Activated naive CD8-positive, alpha-beta T cell treated with anti-CD3 and anti-CD28 coated beads for 36 hours (primary cell): Measurements from ENCODE around the gene HYPK. TPM values are rescaled to one million over a fixed set of nuclear protein-coding genes. Genes with fewer than 3 reads are reported as not detected.
A peak's percentile ranks its signal among the peaks of the same experiment; 100 is the strongest.
"Not testable (repeated sequence)": the region's sequence is repeated elsewhere in the genome, so short reads cannot be mapped to it uniquely, and the experiment has no call there.

Experiments
- DNase-seq: peaks from one replicate; pipeline ENCODE4 v3.0.0; 2021
- H3K27ac Mint-ChIP-seq: one replicate; pipeline ENCODE4 v1.8.0; 2022; ENCODE audit warnings: mild to moderate bottlenecking, moderate library complexity, mixed read lengths
- H3K27me3 Mint-ChIP-seq: one replicate; pipeline ENCODE4 v1.8.0; 2022; ENCODE audit warnings: mild to moderate bottlenecking, mixed read lengths
- H3K36me3 Mint-ChIP-seq: one replicate; pipeline ENCODE4 v1.8.0; 2021; ENCODE audit warnings: mild to moderate bottlenecking, mixed read lengths
- H3K4me1 Mint-ChIP-seq: one replicate; pipeline ENCODE4 v1.8.0; 2021; ENCODE audit warnings: mixed read lengths
- H3K4me3 Mint-ChIP-seq: one replicate; pipeline ENCODE4 v1.8.0; 2022; ENCODE audit warnings: mild to moderate bottlenecking, moderate library complexity, mixed read lengths
- H3K9me3 Mint-ChIP-seq: one replicate; pipeline ENCODE4 v1.8.0; 2022; ENCODE audit warnings: mixed read lengths
- total RNA-seq, 2 experiments: library from RNA; stranded (reverse); gene quantifications; one replicate each; pipeline ENCODE4 v1.2.3, GENCODE V29; 2021

The HYPK gene
- total RNA-seq, 2 experiments from 2014 or later: 20.9 to 24.0 TPM

DNA sequence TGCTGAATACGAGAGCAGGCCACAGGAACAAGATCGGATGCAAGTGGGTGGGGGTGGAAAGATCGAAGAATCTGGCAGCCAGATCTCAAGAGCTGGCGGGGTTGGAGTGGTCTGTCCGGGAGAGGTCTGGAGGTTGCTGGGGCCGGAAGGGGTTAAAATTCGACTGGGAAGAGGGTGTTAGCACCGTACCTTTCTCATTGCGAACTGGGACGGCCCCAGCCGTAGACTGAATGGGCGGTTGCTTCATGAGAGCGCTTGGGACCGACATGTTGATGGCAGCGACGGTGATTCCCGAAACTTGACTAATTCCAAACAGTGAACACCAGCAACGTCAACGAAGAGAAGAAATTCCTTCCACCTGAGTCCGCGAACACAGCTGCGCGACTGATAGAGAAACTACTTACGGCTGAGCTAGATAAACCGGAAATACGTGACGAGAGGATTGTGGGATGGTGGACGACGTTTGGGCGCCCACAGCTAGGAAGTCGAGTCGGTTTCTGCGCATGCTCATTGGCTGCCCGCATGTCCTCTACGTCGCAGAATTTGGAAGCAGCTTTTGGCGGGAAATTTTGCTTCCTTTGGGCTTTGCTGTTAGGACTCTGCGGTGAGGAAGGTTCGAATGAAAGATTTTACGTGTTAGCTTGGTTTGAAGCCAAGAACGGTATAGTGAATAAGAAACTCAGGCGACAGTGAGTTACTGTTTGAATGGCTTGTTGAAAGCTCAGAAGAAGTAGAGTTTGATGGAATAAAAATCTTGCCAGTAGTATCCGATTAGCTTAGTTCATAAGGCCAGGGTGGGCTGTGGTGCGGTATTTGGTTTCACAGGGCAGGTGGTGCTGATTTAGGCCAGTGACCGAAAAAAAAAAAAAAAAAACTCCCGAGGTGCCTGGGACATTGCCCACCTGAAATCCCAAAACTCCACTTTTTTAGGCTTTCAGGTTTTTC is 24.2 kb downstream of the HYPK start, which contains the start of gene MFAP1:
Gene MFAP1 (minus strand): TSS at position 389 of the 945 bp plus-strand sequence. CDS start 121 bp downstream, at position 268.
- H3K9me3 Mint-ChIP-seq: peaks cover 3% of the 10 kb centered on the region
- H3K36me3 Mint-ChIP-seq: peaks cover 48% of the 10 kb centered on the region
- H3K4me1 Mint-ChIP-seq: peaks cover 47% of the 10 kb centered on the region
- peak within 1 kb of the TSS; percentile 98 for H3K27ac Mint-ChIP-seq
- H3K4me3 Mint-ChIP-seq: peak within 1 kb of the TSS; percentile 100
- H3K27me3 Mint-ChIP-seq: no peaks in the 10 kb centered on the region
- DNase-seq: peak; percentile 88

DNA sequence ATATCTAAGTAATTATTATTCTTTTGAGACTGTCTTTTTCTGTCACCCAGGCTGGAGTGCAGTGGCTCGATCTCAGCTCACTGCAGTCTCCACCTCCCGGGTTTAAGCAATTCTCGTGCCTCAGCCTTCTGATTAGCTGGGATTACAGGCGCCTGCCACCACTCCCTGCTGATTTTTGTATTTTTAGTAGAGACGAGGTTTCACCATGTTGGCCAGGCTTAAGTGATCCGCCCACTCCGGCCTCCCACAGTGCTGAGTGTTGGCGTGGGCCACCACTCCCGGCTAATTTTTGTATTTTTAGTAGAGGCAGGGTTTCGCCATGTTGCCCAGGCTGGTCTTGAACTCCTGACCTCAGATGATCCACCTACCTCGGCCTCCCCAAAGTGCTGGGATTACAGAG is 24.9 kb downstream of the HYPK start:
- DNase-seq, H3K9me3 Mint-ChIP-seq, H3K27me3 Mint-ChIP-seq: not testable (repeated sequence)
- Mint-ChIP-seq H3K27ac (peak overlapping the region; percentile 98), H3K36me3 (peaks cover 52% of the 10 kb centered on the region), H3K4me1 (peaks cover 50% of the 10 kb centered on the region), H3K4me3 (peak overlapping the region; percentile 22)

DNA sequence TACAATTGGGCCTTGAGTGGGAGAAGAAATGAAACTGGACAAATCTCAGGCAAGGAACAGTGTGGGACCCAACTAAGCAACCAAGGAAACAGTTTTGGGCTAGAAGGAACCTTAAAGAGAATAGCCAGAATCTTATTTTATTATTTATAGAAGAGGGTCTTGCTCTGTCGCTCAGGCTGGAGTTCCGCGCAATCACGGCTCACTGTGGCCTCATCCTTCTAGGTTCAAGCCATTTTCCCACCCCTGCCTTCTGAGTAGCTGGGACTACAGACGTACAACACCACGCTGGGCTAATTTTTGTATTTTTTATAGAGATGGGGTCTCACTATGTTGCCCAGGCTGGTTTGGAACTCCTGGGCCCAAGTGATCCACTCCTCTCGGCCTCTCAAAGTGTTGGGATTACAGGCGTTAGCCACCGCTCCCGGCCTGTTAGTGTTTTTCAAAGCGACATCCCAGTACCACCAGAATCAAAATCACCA is 25.7 kb downstream of the HYPK start:
- Mint-ChIP-seq H3K4me1 (peaks cover 48% of the 10 kb centered on the region), H3K27me3 (no peaks in the 10 kb centered on the region), H3K27ac (peak overlapping the region; percentile 96), H3K4me3 (peak overlapping the region; percentile 88), H3K36me3 (peaks cover 53% of the 10 kb centered on the region), H3K9me3 (peaks cover 3% of the 10 kb centered on the region)
- DNase-seq: no peak

DNA sequence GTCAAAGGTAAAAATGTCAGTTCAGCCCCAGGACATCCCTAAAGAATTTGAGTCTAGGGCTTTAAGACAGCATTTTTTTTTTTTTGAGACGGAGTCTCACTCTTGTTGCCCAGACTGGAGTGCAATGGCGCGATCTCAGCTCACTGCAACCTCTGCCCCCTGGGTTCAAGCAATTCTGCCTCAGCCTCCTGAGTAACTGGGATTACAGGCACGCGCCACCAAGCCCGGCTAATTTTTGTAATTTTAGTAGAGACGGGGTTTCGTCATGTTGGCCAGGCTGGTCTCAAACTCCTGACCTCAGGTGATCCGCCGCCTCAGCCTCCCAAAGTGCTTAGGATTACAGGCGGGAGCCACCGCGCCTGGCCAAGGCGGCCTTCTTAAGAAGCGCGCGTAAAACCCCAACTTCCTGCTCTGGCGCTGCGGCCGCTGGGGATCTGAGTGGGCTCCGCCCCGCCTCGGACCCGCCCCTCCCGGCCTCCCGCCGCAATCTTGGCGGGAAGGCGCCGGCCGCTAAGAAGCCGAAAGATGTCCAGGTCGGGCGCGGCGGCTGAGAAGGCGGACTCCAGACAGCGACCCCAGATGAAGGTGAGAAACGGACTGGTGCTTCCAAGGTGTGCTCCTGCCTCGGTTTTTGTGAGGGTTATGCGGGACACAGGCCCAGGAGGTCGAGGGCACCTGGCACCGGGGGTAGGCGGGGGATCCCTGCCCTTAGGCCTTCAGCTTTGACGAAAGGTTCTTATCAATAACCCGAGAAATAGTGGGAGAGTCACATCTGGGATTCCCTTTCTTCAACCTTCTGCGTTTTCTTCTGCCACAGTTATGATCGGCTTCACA is 26.3 kb downstream of the HYPK start, which contains the start of gene WDR76:
Gene WDR76 (plus strand): TSS at position 495 of the 834 bp plus-strand sequence. CDS start 31 bp downstream, at position 526.
- H3K9me3 Mint-ChIP-seq: peaks cover 3% of the 10 kb centered on the region
- H3K4me3 Mint-ChIP-seq: peak within 1 kb of the TSS; percentile 88
- no peaks in the 10 kb centered on the region for H3K27me3 Mint-ChIP-seq
- H3K36me3 Mint-ChIP-seq: peaks cover 55% of the 10 kb centered on the region
- H3K27ac Mint-ChIP-seq: peak within 1 kb of the TSS; percentile 96
- H3K4me1 Mint-ChIP-seq: peaks cover 44% of the 10 kb centered on the region
- DNase-seq: peak; percentile 87

- peaks cover 40% of the 10 kb centered on the region for H3K4me1 Mint-ChIP-seq
- no peaks in the 10 kb centered on the region for H3K27me3 Mint-ChIP-seq
- peaks cover 3% of the 10 kb centered on the region for H3K9me3 Mint-ChIP-seq
- DNase-seq: peak; percentile 24
- peak overlapping the region; percentile 88 for H3K4me3 Mint-ChIP-seq
- H3K27ac Mint-ChIP-seq: peak overlapping the region; percentile 96
- H3K36me3 Mint-ChIP-seq: peaks cover 61% of the 10 kb centered on the region
These were observed 27.8 kb downstream of the HYPK start for GRCh38 chr15:43828061-43828657.

DNA sequence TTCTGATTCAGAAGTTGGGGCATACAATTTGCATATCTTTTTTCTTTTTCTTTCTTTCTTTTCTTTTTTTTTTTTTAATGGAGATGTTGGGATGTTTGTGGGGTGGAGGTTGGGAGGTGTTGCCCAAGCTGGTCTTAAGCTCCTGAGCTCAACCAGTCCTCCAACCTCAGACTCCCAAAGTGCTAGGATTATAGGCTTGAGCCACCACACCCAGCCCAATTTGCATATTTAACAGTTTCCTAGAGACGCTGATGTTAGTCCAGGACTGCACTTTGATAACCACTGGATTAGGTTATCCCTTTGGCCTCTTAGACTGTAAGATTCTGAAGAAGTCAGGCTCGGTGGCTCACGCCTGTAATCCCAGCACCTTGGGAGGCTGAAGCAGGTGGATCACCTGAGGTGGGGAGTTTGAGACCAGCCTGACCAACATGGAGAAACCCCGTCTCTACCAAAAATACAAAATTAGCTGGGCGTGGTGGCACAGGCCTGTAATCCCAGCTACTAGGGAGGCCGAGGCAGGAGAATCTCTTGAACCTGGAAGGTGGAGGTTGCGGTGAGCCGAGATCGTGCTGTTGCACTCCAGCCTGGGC is 29.6 kb downstream of the HYPK start:
- not testable (repeated sequence) for H3K9me3 Mint-ChIP-seq, DNase-seq, H3K4me3 Mint-ChIP-seq, H3K27ac Mint-ChIP-seq, H3K27me3 Mint-ChIP-seq
- peaks cover 56% of the 10 kb centered on the region for H3K36me3 Mint-ChIP-seq
- peaks cover 32% of the 10 kb centered on the region for H3K4me1 Mint-ChIP-seq

- not testable (repeated sequence) for H3K27ac Mint-ChIP-seq, DNase-seq, H3K9me3 Mint-ChIP-seq, H3K4me3 Mint-ChIP-seq, H3K27me3 Mint-ChIP-seq
- Mint-ChIP-seq H3K36me3 (peaks cover 59% of the 10 kb centered on the region), H3K4me1 (peaks cover 28% of the 10 kb centered on the region)
These were observed 30.4 kb downstream of the HYPK start for GRCh38 chr15:43830691-43831275.

- DNase-seq, H3K4me3 Mint-ChIP-seq, H3K9me3 Mint-ChIP-seq, H3K27ac Mint-ChIP-seq, H3K27me3 Mint-ChIP-seq: not testable (repeated sequence)
- Mint-ChIP-seq H3K36me3 (peaks cover 55% of the 10 kb centered on the region), H3K4me1 (peaks cover 24% of the 10 kb centered on the region)
These were observed 31.2 kb downstream of the HYPK start for GRCh38 chr15:43831519-43832052.

DNA sequence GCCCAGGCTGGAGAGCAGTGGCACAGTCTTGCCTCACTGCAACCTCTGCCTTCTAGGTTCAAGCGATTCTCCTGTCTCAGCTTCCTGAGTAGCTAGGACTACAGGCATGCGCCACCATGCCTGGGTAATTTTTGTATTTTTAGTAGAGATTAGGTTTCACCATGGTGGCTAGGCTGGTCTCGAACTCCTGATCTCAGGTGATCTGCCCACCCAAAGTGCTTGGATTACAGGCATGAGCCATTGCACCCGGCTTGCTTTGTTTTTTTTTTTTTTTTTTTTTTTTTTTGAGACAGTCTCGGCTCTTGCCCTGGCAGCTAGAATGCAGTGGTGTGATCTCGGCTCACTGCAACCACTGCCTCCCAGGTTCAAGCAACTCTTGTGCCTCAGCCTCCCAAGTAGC is 32.1 kb downstream of the HYPK start:
- H3K27ac Mint-ChIP-seq, H3K9me3 Mint-ChIP-seq, DNase-seq, H3K4me3 Mint-ChIP-seq, H3K27me3 Mint-ChIP-seq: not testable (repeated sequence)
- H3K36me3 Mint-ChIP-seq: peaks cover 51% of the 10 kb centered on the region
- H3K4me1 Mint-ChIP-seq: peaks cover 22% of the 10 kb centered on the region

DNA sequence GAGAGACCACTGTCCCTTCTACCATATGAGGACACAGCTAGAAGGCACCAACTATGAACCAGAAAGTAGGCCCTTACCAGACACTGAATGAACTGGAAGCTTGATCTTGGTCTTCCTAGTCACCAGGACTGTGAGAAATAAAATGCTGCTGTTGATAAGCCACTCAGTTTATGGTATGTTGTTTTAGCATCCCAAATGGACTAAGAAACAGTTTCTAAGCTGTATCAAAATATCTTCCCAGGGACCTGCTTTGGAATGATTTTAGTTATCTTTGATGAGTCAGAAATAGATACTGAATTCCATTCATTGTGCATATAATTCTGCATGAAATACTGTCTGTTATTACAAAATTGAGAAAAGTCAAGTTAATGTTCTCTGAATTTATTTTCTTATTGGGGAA is 45.0 kb downstream of the HYPK start:
- Mint-ChIP-seq H3K27me3 (no peaks in the 10 kb centered on the region), H3K9me3 (no peaks in the 10 kb centered on the region), H3K27ac (no peak overlapping the region), H3K4me1 (no peaks in the 10 kb centered on the region), H3K4me3 (no peak overlapping the region), H3K36me3 (peaks cover 27% of the 10 kb centered on the region)
- no peak for DNase-seq

DNA sequence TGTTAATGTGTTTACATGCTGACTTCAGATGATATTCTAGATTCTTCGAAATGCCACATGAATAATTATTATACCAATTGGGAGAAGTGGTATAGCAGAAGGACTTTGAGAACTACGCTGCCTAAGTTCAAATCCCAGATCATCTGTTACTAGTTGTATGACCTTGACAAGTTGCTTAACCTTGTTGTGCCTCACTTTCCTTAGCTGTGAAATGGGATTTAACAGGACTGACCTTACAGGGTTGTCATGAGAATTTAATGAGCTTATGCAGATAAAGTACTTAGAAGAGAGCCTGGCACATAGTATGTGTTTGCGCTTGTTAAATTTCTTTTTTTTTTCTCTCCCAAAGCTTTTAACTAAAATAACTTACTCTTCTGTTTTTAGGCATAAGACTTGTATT is 50.9 kb downstream of the HYPK start:
- Mint-ChIP-seq H3K4me3 (no peak overlapping the region), H3K36me3 (peaks cover 42% of the 10 kb centered on the region), H3K27me3 (no peaks in the 10 kb centered on the region), H3K4me1 (no peaks in the 10 kb centered on the region), H3K9me3 (no peaks in the 10 kb centered on the region), H3K27ac (no peak overlapping the region)
- DNase-seq: no peak

DNA sequence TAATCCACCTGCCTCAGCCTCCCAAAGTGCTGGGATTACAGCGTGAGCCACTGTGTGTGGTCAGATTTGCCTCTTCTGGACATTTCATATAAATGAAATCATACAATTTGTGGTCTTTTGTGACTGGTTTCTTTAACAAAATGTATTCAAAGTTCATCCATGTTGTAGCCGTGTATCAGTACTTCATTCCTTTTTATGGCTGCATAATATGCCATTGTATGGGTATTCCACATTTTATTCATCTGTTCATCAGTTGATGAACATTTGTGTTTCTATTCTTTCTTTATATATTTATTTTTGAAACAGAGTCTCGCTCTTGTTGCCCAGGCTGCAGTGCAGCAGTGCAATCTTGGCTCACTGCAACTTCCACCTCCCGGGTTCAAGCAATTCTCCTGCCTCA is 52.2 kb downstream of the HYPK start:
- H3K4me3 Mint-ChIP-seq: no peak overlapping the region
- no peak overlapping the region for H3K27ac Mint-ChIP-seq
- H3K4me1 Mint-ChIP-seq: no peaks in the 10 kb centered on the region
- DNase-seq: no peak
- no peaks in the 10 kb centered on the region for H3K27me3 Mint-ChIP-seq
- peaks cover 48% of the 10 kb centered on the region for H3K36me3 Mint-ChIP-seq
- no peaks in the 10 kb centered on the region for H3K9me3 Mint-ChIP-seq
